RWPE1 (cell line): ENCODE data around the gene PYGO1.
"Not testable (repeated sequence)": the region's sequence is repeated elsewhere in the genome, so short reads cannot be mapped to it uniquely, and the experiment has no call there.

ENCODE experiments used
- CTCF ChIA-PET: fragments of 350-600 bp; sonication (Branson Sonifier 250); formaldehyde crosslinking; extraction: SDS; loops from one replicate; lab custom pipeline; 2021; lab: Yijun Ruan, JAX
- POLR2A ChIA-PET: fragments of 400-600 bp; formaldehyde crosslinking; extraction: SDS; loops from one replicate; lab custom pipeline; 2020; ENCODE audit warnings: antibody characterized with exemption; ENCODE audit not compliant: low non-redundant PET; lab: Yijun Ruan, JAX
- DNase-seq: peaks from one replicate; pipeline ENCODE4 v3.0.0; 2012; ENCODE audit warnings: low spot score
- H3K27ac ChIP-seq: fragments of 450-650 bp; 2 replicates; pipeline ENCODE4 v1.5.1; 2017
- CTCF ChIP-seq: fragments of 450-650 bp; conservative IDR thresholded peaks from 2 replicates; pipeline ENCODE4 v1.5.1; 2017; ENCODE audit warnings: low read depth, mild to moderate bottlenecking

Gene PYGO1

GRCh38 chr15:55518641-55519040, 69.5 kb downstream of the PYGO1 start:
- POLR2A ChIA-PET: no interaction called here
- peak; percentile 25; the same call in 1 of the 2 replicates for TF ChIP-seq CTCF
- no peak for DNase-seq
- H3K27ac ChIP-seq: no peak overlapping the region
- CTCF ChIA-PET: interaction anchor here (0.6 kb wide), 1 partner anchor 23 kb away, joined by 3 read pairs; no protein-coding TSS in a partner anchor

- H3K27ac ChIP-seq: no peak overlapping the region
- TF ChIP-seq CTCF: no peak
- DNase-seq: no peak
- POLR2A ChIA-PET: no interaction called here
- CTCF ChIA-PET: interaction anchor here (1.1 kb wide), 1 partner anchor 9 kb away, joined by 4 read pairs; no protein-coding TSS in a partner anchor
Measured at GRCh38 chr15:55518009-55518408, 70.1 kb downstream of the PYGO1 start.

- ChIA-PET CTCF (no interaction called here), POLR2A (no interaction called here)
- no peak for DNase-seq
Measured at GRCh38 chr15:55515991-55516776, 72.0 kb downstream of the PYGO1 start.

GRCh38 chr15:55515491-55515890, 72.7 kb downstream of the PYGO1 start:
- TF ChIP-seq CTCF: no peak
- ChIA-PET CTCF (no interaction called here), POLR2A (no interaction called here)
- no peak overlapping the region for H3K27ac ChIP-seq
- no peak for DNase-seq

More at GRCh38 chr15:55515991-55516776, 72.0 kb downstream of the PYGO1 start:
- no peak overlapping the region for H3K27ac ChIP-seq
- TF ChIP-seq CTCF: no peak

- no peak for DNase-seq
- ChIA-PET POLR2A (no interaction called here), CTCF (no interaction called here)
- no peak for TF ChIP-seq CTCF
- no peak overlapping the region for H3K27ac ChIP-seq
Measured at GRCh38 chr15:55514414-55514850, 73.7 kb downstream of the PYGO1 start.

GRCh38 chr15:55513621-55514413, 74.3 kb downstream of the PYGO1 start:
- POLR2A ChIA-PET, H3K27ac ChIP-seq, DNase-seq: not testable (repeated sequence)
- CTCF ChIA-PET: interaction anchor here (0.6 kb wide), 1 partner anchor 112 kb away, joined by 5 read pairs; no protein-coding TSS in a partner anchor
